Nephron progenitor cell (in vitro differentiated cells): ENCODE measurements around the gene BEX4.
"Not testable (repeated sequence)": the region's sequence is repeated elsewhere in the genome, so short reads cannot be mapped to it uniquely, and the experiment has no call there.

ENCODE experiments used
- DNase-seq: peaks from one replicate; pipeline ENCODE4 v3.0.0; 2021
- H3K27ac Mint-ChIP-seq: 2 replicates; pipeline ENCODE4 v1.8.0; 2021; ENCODE audit warnings: mild to moderate bottlenecking, moderate library complexity, mixed read lengths
- H3K27me3 Mint-ChIP-seq: 2 replicates; pipeline ENCODE4 v1.8.0; 2021; ENCODE audit warnings: mild to moderate bottlenecking, low read depth, mixed read lengths; ENCODE audit not compliant: poor library complexity
- H3K36me3 Mint-ChIP-seq: 2 replicates; pipeline ENCODE4 v1.8.0; 2021; ENCODE audit warnings: low read depth, mixed read lengths
- H3K4me1 Mint-ChIP-seq: 2 replicates; pipeline ENCODE4 v1.8.0; 2021; ENCODE audit warnings: mixed read lengths
- H3K4me3 Mint-ChIP-seq: 2 replicates; pipeline ENCODE4 v1.8.0; 2021; ENCODE audit warnings: mild to moderate bottlenecking, moderate library complexity, mixed read lengths
- H3K9me3 Mint-ChIP-seq: 2 replicates; pipeline ENCODE4 v1.8.0; 2021; ENCODE audit warnings: mild to moderate bottlenecking, moderate library complexity, mixed read lengths
- TF ChIP-seq, protein P1 (sequence below): fragments of 200-600 bp; sonication (generic); IDR thresholded peaks from 2 replicates; pipeline ENCODE4 v1.5.0; 2021; ENCODE audit warnings: antibody characterized with exemption

BEX4 gene

DNA sequence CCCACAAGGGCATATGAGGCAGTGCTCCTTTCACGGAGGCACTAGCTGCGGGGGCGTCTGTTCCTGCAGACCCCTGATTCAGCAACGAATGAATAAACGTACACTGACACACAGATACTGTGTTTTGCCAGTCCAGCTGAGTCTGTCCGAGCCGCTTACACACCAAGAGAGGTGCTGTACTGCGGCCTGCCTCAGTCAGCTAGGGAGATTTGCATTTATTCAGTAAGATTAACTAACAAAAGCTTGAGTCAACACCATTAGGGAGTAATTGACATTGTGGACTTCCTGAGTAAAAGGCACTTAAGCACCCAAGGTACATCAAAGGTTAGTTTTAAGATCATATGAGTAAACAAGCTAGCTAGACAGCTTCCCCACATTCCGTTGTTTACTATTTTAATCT is 31.0 kb upstream of the BEX4 start:
- Mint-ChIP-seq H3K9me3 (peaks cover 18% of the 10 kb centered on the region), H3K27me3 (peaks cover 12% of the 10 kb centered on the region), H3K36me3 (no peaks in the 10 kb centered on the region), H3K27ac (no peak overlapping the region), H3K4me3 (no peak overlapping the region), H3K4me1 (no peaks in the 10 kb centered on the region)
- no peak for DNase-seq
- TF ChIP-seq, protein P1, sequence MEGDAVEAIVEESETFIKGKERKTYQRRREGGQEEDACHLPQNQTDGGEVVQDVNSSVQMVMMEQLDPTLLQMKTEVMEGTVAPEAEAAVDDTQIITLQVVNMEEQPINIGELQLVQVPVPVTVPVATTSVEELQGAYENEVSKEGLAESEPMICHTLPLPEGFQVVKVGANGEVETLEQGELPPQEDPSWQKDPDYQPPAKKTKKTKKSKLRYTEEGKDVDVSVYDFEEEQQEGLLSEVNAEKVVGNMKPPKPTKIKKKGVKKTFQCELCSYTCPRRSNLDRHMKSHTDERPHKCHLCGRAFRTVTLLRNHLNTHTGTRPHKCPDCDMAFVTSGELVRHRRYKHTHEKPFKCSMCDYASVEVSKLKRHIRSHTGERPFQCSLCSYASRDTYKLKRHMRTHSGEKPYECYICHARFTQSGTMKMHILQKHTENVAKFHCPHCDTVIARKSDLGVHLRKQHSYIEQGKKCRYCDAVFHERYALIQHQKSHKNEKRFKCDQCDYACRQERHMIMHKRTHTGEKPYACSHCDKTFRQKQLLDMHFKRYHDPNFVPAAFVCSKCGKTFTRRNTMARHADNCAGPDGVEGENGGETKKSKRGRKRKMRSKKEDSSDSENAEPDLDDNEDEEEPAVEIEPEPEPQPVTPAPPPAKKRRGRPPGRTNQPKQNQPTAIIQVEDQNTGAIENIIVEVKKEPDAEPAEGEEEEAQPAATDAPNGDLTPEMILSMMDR: no peak

- TF ChIP-seq, protein P1: no peak
- Mint-ChIP-seq H3K27ac (no peak overlapping the region), H3K27me3 (peaks cover 4% of the 10 kb centered on the region), H3K9me3 (peaks cover 25% of the 10 kb centered on the region), H3K36me3 (no peaks in the 10 kb centered on the region), H3K4me3 (no peak overlapping the region), H3K4me1 (no peaks in the 10 kb centered on the region)
- DNase-seq: no peak
These were observed 26.9 kb upstream of the BEX4 start for GRCh38 chrX:103187953-103188475.

DNA sequence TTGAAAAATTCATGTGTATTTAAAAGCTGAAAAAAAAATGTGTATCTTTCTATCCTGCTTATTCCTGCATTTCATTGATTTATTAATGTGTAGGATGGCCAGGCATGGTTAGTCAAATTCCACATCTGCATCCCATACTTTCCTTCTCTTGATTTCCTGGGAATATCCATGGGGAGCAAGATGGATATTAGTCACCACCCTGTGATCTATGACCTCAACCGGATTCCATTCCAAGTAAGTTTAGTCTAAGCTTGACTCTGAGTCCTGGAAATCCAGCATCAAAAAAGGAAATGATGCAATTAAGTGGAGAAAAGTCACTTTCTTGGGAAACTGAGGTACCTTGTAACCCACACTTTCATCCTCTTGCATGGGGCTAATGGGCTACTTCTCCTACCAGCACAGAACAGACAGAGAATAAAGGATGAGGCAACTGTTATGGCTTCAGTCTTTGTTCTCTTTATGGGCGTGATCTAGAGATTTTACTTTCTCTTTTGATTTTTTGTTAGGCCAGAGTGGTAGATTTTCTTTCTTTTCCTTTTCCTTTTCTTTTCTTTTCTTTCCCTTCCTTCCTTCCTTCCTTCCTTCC is 17.1 kb upstream of the BEX4 start:
- H3K36me3 Mint-ChIP-seq: no peaks in the 10 kb centered on the region
- no peak overlapping the region for H3K4me3 Mint-ChIP-seq
- H3K4me1 Mint-ChIP-seq: no peaks in the 10 kb centered on the region
- peaks cover 9% of the 10 kb centered on the region for H3K9me3 Mint-ChIP-seq
- no peak overlapping the region for H3K27ac Mint-ChIP-seq
- H3K27me3 Mint-ChIP-seq: peaks cover 4% of the 10 kb centered on the region
- no peak for DNase-seq
- TF ChIP-seq, protein P1: no peak

DNA sequence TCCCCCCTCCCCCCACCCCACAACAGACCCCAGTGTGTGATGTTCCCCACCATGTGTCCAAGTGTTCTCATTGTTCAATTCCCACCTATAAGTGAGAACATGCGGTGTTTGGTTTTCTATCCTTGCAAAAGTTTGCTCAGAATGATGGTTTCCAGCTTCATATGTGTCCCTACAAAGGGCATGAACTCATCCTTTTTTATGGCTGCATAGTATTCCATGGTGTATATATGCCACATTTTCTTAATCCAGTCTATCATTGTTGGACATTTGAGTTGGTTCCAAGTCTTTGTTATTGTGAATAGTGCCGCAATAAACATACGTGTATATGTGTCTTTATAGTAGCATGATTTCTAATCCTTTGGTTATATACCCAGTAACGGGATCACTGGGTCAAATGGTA is 16.2 kb upstream of the BEX4 start:
- not testable (repeated sequence) for H3K27me3 Mint-ChIP-seq, H3K4me3 Mint-ChIP-seq

GRCh38 chrX:103201041-103201440 is 13.9 kb upstream of the BEX4 start:
- no peak for DNase-seq
- H3K9me3 Mint-ChIP-seq: peaks cover 28% of the 10 kb centered on the region
- TF ChIP-seq, protein P1: no peak
- no peaks in the 10 kb centered on the region for H3K4me1 Mint-ChIP-seq
- no peaks in the 10 kb centered on the region for H3K27me3 Mint-ChIP-seq
- H3K4me3 Mint-ChIP-seq: no peak overlapping the region
- H3K27ac Mint-ChIP-seq: no peak overlapping the region
- no peaks in the 10 kb centered on the region for H3K36me3 Mint-ChIP-seq

More for the DNA sequence above, 16.2 kb upstream of the BEX4 start:
- H3K4me1 Mint-ChIP-seq, DNase-seq, H3K36me3 Mint-ChIP-seq, H3K27ac Mint-ChIP-seq: not testable (repeated sequence)
- H3K9me3 Mint-ChIP-seq: peaks cover 12% of the 10 kb centered on the region

GRCh38 chrX:103210056-103210455 is 4.9 kb upstream of the BEX4 start:
- no peak overlapping the region for H3K4me3 Mint-ChIP-seq
- peaks cover 7% of the 10 kb centered on the region for H3K4me1 Mint-ChIP-seq
- DNase-seq: no peak
- H3K27ac Mint-ChIP-seq: no peak overlapping the region
- peaks cover 57% of the 10 kb centered on the region for H3K9me3 Mint-ChIP-seq
- TF ChIP-seq, protein P1: no peak
- H3K27me3 Mint-ChIP-seq: peaks cover 3% of the 10 kb centered on the region
- H3K36me3 Mint-ChIP-seq: no peaks in the 10 kb centered on the region
